Measurements from ENCODE around the gene FBXW11. TPM values are rescaled to one million over a fixed set of nuclear protein-coding genes. Genes with fewer than 3 reads are reported as not detected.
A peak's percentile ranks its signal among the peaks of the same experiment; 100 is the strongest.

Gene FBXW11
- total RNA-seq, 1 experiment from 2014 or later, result 85.3 TPM

DNA sequence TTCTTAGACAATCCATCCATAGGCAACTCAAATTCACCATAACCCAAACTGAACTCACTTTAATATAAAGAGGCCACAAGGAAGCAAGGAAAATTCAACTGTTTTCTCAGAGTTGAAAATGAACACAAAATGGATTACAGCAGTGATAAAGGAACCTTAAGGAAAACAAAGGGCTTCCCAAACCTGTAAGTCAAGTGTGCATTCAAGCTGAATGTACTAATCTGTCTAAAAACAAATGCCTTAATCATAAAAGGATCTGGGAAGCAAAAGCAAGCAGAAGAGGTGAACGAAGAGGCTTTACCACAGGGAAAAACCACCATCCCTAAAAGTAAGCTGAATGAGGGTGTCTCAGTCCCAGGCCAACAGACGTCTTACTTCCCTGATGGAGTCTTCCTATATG is 13.6 kb downstream of the FBXW11 start:
- H3K27me3 Mint-ChIP-seq (ENCODE audit: low read depth), result no peaks in the 10 kb centered on the region
- Histone ChIP-seq H3K79me1 (ENCODE audit: insufficient read depth, low read depth, low read length, poor library complexity, severe bottlenecking) (no peaks in the 10 kb centered on the region), H2AFZ (ENCODE audit: low read length) (no peak overlapping the region), H4K20me1 (ENCODE audit: control insufficient read depth, insufficient read depth, insufficient read length) (no peaks in the 10 kb centered on the region), H4K5ac (ENCODE audit: insufficient read length, low read depth, low read length) (no peak overlapping the region), H3K18ac (ENCODE audit: insufficient read length, low read depth, low read length) (no peak overlapping the region), H2BK20ac (ENCODE audit: low read depth, low read length, poor library complexity, severe bottlenecking) (no peak overlapping the region), H4K8ac (replicated peaks; ENCODE audit: insufficient read length, low read depth, low read length) (no peak overlapping the region), H2BK5ac (ENCODE audit: insufficient read length, low read length) (no peak overlapping the region), H3K23ac (ENCODE audit: insufficient read length, low read depth, low read length) (no peak overlapping the region), H3K23me2 (ENCODE audit: insufficient read length, low read depth, low read length, poor library complexity, severe bottlenecking) (no peaks in the 10 kb centered on the region), H3K4ac (ENCODE audit: low read depth, low read length) (no peak overlapping the region), H3K56ac (ENCODE audit: insufficient read length, low read depth, low read length) (no peak overlapping the region), H2BK120ac (ENCODE audit: low read depth, low read length, poor library complexity, severe bottlenecking) (no peak overlapping the region), H3K4me1 (ENCODE audit: insufficient read depth, low read length) (peaks cover 2% of the 10 kb centered on the region; the same call in 1 of the 2 replicates), H3K27me3 (ENCODE audit: insufficient read depth, low read length) (no peaks in the 10 kb centered on the region), H3T11ph (ENCODE audit: low read length) (no peak overlapping the region), H2BK12ac (ENCODE audit: insufficient read length, low read depth, low read length) (no peak overlapping the region), H2BK15ac (ENCODE audit: low read depth, low read length) (no peak overlapping the region), H2AK5ac (ENCODE audit: insufficient read length, low read length) (no peak overlapping the region), H4K91ac (ENCODE audit: insufficient read length, low read depth, low read length) (no peak overlapping the region), H3K79me2 (ENCODE audit: insufficient read depth, low read length) (peaks cover 49% of the 10 kb centered on the region; the same call in 1 of the 2 replicates), H3K14ac (ENCODE audit: insufficient read depth, low read length) (no peak overlapping the region), H3K27ac (ENCODE audit: insufficient read length, low read depth, low read length) (no peak overlapping the region), H3K4me2 (ENCODE audit: insufficient read depth, insufficient read length, low read length) (no peak overlapping the region), H3K9me3 (ENCODE audit: control insufficient read depth, low read depth, low read length) (no peaks in the 10 kb centered on the region), H3K9ac (ENCODE audit: extremely low read depth, insufficient read length, low read length) (no peak overlapping the region)
- DNase-seq, result no peak
- H3K4me3 Mint-ChIP-seq, result no peak overlapping the region
- H3K4me1 Mint-ChIP-seq, result peaks cover 48 to 51% of the 10 kb centered on the region in 2 experiments
- no peaks in the 10 kb centered on the region for H3K9me3 Mint-ChIP-seq
- TF ChIP-seq, protein P1, sequence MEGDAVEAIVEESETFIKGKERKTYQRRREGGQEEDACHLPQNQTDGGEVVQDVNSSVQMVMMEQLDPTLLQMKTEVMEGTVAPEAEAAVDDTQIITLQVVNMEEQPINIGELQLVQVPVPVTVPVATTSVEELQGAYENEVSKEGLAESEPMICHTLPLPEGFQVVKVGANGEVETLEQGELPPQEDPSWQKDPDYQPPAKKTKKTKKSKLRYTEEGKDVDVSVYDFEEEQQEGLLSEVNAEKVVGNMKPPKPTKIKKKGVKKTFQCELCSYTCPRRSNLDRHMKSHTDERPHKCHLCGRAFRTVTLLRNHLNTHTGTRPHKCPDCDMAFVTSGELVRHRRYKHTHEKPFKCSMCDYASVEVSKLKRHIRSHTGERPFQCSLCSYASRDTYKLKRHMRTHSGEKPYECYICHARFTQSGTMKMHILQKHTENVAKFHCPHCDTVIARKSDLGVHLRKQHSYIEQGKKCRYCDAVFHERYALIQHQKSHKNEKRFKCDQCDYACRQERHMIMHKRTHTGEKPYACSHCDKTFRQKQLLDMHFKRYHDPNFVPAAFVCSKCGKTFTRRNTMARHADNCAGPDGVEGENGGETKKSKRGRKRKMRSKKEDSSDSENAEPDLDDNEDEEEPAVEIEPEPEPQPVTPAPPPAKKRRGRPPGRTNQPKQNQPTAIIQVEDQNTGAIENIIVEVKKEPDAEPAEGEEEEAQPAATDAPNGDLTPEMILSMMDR (conservative IDR thresholded peaks at IDR 0.05), result no peak
- peaks cover 3 to 48% (median 46%) of the 10 kb centered on the region in 3 experiments; a peak in 6 of 7 replicates for H3K36me3 Mint-ChIP-seq (ENCODE audit: insufficient read depth in 1 of 3, low read depth in 3 of 3)
- no CpG with 5 or more reads among the region's 2 CpGs for WGBS (ENCODE audit: extremely low coverage, insufficient read length, low lambda C conversion rate)
- H3K27ac Mint-ChIP-seq, result peak overlapping the region in 2 of 3 experiments; percentile 0 to 42; a peak in 3 of 7 replicates
